Right hindlimb (tissue), 1 donor: Measurements from ENCODE around the gene VCY1B.
"Not testable (repeated sequence)": the region's sequence is repeated elsewhere in the genome, so short reads cannot be mapped to it uniquely, and the experiment has no call there.

Experiments used
- DNase-seq: peaks from one replicate; pipeline ENCODE4 v3.0.0-alpha.2; 2018

The VCY1B gene

DNA sequence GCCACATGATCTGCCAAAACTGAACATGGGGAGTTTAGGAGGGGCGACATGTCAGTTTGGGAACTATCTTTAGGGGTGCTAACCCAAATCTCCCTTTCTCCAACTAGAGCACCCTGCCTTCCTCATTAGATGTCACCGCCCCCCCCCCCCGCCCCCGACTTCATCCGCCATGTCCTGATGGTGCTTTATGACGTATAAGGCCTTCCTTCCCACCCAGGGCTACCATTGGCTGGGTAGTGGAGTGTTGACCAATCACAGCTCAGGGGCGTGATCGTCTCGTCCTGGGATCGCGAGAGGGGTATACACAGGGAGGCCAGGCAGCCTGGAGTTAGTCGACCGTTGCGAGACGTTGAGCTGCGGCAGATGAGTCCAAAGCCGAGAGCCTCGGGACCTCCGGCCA is at the start of gene VCY1B:
Gene VCY1B (plus strand): TSS at position 301 of the 400 bp plus-strand sequence. CDS start 63 bp downstream, at position 364.
- not testable (repeated sequence) for DNase-seq

DNA sequence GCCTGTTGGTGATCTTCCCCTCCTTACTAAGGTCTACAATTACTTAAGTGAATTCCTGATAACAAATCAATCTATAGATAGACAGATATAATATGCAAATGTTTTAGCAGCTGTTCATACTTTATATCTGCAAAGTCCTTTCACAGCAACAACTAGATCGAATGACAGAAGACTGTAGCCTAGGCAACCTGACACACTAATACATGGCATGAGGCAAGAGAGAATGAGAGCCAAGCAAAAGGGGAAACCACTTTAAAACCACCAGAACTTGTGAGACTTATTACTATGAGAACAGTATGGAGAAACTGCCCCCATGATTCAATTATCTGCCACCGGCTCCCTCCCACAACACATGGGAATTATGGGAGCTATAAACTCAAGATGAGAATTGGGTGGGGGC is 44.1 kb upstream of the VCY1B start:
- not testable (repeated sequence) for DNase-seq

DNA sequence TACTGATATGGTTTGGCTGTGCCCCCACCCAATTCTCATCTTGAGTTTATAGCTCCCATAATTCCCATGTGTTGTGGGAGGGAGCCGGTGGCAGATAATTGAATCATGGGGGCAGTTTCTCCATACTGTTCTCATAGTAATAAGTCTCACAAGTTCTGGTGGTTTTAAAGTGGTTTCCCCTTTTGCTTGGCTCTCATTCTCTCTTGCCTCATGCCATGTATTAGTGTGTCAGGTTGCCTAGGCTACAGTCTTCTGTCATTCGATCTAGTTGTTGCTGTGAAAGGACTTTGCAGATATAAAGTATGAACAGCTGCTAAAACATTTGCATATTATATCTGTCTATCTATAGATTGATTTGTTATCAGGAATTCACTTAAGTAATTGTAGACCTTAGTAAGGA is 25.6 kb upstream of the VCY1B start:
- not testable (repeated sequence) for DNase-seq

DNA sequence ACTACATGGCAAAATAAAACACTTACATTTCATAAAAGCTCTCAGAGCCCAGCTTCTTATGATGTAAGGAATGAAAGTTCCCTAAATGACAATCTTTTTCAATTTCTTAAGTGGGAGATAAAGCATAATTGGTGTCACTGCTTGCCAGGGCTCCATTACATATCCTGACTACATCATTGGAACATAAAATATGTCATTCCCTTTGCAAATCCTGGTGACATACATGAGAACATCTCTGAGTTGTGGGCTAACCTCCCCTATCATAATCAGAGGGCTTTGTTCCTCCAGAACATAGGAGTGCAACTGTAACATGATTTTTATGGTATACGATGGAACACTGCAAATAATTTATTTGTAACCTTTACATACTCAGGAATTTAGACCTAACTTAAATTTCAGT is 29.9 kb downstream of the VCY1B start:
- DNase-seq = no peak
